CD4-positive, alpha-beta T cell treated with Interferon alpha-2 for 1 hour (primary cell): ENCODE data around the gene MAP1LC3C.

ENCODE experiments used
- DNase-seq, 2 donors: peaks; one replicate each; pipeline ENCODE4 v3.0.0-alpha.2; 2020 to 2022

The MAP1LC3C gene

GRCh38 chr1:241999026-241999425 is at the start of gene MAP1LC3C:
MAP1LC3C (minus strand) TSS chr1:241999098; CDS start chr1:241999008, 90 bp downstream.
- no peak for DNase-seq

- DNase-seq: no peak
Observed at GRCh38 chr1:242043165-242043564, 44.3 kb upstream of the MAP1LC3C start.

- DNase-seq: no peak
Observed at GRCh38 chr1:242034392-242034791, 35.5 kb upstream of the MAP1LC3C start.

DNA sequence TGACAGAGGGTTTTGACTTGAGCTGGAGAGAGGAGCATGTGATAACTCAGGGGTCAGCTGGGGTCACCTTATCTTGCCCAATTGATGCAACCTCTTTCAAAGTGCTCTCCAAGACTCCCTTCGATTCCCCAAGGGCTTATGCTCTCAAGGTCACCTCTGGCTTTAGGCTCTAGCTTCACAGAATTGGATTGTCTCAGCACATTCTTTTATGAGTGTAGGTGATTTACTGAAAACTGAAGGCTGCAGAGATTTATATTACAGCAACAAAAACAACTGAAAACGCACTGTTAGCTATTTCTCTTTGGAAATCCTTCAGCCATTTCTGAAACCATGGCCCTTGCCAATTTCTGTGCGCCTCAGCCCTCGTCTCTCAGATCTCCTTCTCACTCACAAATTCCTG is 34.5 kb upstream of the MAP1LC3C start:
- no peak for DNase-seq

DNA sequence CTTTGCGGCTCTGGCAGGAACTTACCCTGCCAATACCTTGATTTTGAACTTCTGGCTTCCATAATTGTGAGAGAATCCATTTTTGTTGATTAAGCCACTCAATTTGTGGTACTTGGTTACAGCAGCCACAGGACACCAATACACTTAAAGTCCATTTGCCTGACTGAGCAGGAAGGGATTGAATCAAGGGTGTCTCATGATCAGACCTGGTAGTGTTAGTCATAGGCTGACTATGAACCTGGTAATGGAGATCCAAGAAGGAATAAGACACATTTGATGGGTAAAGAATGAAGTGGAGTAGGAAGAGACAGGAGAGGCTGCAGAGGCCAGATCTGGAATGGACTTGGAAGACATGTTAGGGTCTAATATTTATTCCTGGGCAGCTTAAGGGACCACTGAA is 31.2 kb upstream of the MAP1LC3C start:
- DNase-seq: no peak

DNA sequence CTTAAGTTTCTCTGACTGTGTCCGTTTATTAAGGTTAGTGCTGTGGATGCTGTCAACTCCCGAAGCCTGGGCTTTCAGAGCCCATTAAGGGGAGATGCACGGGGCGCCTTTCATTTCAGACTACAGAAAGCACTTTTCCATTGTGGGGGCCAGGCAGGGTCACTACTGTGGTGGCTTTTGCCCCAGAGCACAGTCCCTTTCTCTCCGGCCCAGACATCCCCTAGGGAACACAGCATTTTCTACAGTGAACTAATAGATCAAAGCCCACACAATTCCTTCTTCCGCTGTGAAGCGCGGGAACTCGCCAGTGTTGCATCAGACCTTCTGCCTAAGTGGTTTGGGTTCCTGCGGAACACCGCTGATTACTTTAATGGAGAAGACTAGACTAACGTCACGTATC is 26.8 kb upstream of the MAP1LC3C start:
- DNase-seq: no peak

GRCh38 chr1:242023805-242024204 is 24.9 kb upstream of the MAP1LC3C start:
- no peak for DNase-seq

DNA sequence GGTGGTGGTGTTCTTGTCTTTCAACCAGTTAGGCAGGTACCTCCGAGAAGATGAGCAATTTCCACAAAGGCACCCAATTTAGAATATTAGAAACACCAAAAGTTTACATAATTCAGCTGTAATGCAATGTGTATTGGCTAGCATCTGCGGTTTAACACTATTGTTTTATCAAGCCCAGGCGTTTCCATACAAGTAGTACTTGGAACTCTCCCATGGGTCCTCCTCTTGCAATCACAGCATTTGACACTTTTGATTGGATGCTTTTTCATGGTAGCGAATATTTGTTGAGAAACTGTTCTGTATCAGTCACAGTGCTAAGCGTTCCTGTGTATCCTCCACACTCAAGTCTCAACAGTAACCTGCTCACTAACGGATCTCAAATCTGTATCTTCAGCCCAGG is 20.1 kb upstream of the MAP1LC3C start:
- DNase-seq: no peak

- peak; percentile 28 to 49 for DNase-seq
Observed at GRCh38 chr1:242017580-242018233, 18.8 kb upstream of the MAP1LC3C start.

- DNase-seq: no peak
Observed at GRCh38 chr1:242016479-242016878, 17.6 kb upstream of the MAP1LC3C start.

- DNase-seq: no peak
Observed at GRCh38 chr1:242011894-242012660, 13.2 kb upstream of the MAP1LC3C start.

DNA sequence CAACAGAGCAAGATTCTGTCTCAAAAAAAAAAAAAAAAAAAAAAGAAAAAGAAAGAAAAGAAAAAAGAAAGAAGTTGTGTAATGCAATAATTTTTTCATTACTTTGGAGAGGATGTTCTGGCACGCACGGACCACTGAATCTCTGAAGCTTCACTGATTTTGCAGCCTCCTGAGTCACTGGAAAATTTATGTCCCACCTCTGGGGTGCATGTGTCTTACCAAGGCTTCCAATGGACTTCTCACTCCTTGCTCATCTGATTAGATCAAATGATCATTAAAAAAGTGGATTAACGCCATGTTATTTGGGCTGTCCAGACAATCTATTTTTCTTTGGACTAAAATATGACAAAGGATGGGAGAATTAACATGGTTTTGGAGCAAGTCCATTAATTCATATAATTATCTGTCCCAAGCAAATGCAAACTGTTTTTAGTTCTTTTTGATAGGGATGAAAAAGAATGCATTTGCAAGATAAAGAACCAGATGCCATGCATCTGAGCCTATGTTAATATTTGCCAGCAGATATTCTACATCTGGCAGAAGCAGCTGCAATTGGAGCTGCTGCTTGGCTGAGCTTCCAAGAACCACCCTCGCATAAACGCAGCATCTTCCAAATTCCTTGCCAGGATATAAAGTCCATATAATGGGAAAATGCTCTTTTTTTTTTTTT is 10.1 kb upstream of the MAP1LC3C start:
- no peak for DNase-seq

DNA sequence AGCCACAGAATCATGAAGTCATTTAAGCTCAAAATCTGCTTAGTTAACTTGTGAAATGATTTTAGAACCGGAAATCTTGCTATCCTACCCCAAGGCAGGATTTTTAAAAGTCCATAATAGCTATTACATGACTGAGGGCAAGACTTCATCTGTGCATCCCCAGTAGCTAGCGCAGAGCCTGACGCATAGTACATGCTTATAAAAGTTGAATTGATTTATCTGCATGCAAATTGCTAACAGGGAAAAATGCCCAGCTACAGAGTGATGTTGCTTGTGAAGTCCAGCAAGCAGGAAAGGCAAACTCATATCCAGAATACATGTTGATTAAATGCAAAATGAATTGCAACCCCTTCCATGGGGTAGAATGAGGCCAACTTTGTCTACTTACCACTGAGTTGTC is 8.1 kb upstream of the MAP1LC3C start:
- no peak for DNase-seq

- DNase-seq: no peak
Observed at GRCh38 chr1:242005866-242006535, 7.1 kb upstream of the MAP1LC3C start.

GRCh38 chr1:242004751-242005495 is 6.0 kb upstream of the MAP1LC3C start:
- DNase-seq: no peak

DNA sequence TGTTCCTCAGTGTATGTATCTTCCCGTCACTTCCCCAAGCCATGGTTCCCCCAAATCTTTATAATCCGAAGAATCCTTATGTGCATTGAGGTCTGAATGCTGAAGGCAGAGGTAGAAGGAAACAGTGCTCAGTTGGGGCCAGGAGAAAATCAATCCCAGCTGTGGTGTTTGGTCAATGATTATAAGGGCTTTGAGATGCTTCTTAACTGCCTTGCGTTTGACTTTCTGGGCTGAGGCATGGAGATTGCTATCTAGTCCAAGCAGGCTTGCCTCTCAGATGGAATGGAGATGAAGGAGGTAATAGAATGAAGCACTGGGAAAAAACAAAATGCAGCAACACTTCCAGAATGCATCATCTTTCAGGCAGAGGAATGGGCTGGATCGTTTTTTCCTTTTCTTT is 3.6 kb upstream of the MAP1LC3C start:
- DNase-seq: no peak

- no peak for DNase-seq
Observed at GRCh38 chr1:242002072-242002471, 3.2 kb upstream of the MAP1LC3C start.

DNA sequence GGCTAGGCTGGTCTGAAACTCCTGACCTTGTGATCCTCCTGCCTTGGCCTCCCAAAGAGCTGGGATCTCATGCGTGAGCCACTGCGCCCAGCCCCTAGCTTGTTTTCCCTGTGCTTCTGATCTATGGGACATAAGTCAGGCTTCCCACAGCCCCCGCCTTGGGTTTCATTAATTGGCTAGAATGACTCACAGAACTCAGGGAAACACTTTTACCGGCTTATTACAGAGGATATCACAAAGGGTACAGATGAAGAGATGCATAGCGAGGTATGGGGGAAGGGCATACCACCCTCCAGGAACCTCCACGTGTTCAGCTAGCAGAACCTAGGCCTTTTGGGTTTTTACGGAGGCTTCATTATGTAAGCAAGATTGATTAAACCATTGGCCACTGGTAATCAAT is 1.5 kb upstream of the MAP1LC3C start:
- DNase-seq: no peak

DNA sequence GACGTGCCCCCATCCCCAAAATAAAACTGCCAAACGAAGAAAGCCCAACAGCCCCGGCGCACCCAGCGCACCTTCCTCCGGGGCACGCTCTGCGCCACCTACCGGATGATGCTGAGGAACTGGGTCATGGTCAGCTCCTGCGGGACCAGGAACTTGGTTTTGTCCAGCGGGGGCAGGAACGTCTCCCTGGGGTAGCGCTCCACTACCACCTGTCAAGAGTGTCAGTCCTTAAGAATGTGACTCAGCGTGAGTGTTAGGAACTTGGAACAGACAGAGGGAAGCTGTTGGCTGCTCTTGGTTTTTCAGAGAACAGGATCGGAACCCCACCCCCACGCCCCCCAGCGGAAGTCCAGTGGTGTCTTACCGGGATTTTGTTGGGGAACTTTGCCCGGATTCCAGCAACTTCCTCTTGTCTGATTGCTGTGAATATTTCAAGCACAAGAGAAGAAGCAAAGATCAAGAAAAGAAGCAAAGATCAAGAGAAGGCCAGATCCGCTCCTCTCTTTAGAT is 431 bp downstream of the MAP1LC3C start:
- peak; percentile 35 to 38 for DNase-seq

- DNase-seq: no peak
Observed at GRCh38 chr1:241997401-241997998, 1.4 kb downstream of the MAP1LC3C start.

DNA sequence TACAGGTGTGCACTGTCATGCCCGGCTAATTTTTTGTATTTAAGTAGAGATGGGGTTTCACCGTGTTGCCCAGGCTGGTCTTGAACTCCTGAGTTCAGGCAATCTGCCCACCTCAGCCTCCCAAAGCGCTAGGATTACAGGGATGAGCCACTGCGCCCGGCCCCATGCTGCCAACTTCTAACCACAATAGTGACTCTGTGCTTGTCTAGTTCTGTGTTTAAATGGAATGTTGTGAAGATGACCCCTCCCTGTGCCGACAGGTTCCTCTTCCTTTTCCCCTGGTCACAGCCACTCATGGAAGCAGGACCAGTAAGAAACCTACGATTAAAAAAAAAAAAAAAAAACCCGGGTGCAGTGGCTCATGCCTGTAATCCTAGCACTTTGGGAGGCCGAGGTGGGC is 4.7 kb downstream of the MAP1LC3C start:
- DNase-seq: no peak

DNA sequence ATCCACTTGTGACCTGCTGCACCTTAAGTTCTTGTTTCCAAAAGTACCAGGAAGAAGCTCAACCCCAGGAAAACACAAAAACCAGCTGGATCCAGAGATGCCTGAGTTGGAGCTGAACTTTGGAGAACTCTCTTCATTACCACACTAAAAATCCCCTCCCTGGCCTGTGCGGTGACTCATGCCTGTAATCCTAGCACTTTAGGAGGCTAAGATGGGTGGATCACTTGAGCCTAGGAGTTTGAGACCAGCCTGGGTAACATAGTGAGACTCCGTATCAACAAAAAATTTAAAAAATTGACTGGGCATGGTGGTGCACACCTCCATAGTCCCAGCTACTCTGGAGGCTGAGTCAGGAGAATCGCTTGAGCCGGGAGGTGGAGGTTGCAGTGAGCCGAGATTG is 6.2 kb downstream of the MAP1LC3C start:
- no peak for DNase-seq
